Cardiac fibroblast (primary cell): ENCODE data around the gene CCDC171.

Source experiments
- DNase-seq, 2 donors: peaks; one replicate each; pipeline versions ENCODE4 v3.0.0 to v3.0.0-alpha.2; 2010; ENCODE audit warnings: low read depth in 2 of 2
- H3K4me3 ChIP-seq, 2 donors: replicated peaks in 1 of 2; 1 replicate in 1 of 2; 2 replicates in 1 of 2; pipeline ENCODE4 v1.5.1; 2011; ENCODE audit warnings: low read depth in 2 of 2, low read length in 2 of 2, mild to moderate bottlenecking in 2 of 2, moderate library complexity in 1 of 2
- CTCF ChIP-seq: IDR thresholded peaks from one replicate; pipeline ENCODE4 v1.5.1; 2011; ENCODE audit warnings: low read depth, mild to moderate bottlenecking, low read length, inconsistent platforms

CCDC171 gene

GRCh38 chr9:15718423-15718822 lies 165.6 kb downstream of the CCDC171 start:
- no peak for DNase-seq
- no peak for TF ChIP-seq CTCF
- no peak overlapping the region for H3K4me3 ChIP-seq

- H3K4me3 ChIP-seq, result no peak overlapping the region
Observed at GRCh38 chr9:15720861-15721260, 168.0 kb downstream of the CCDC171 start.

GRCh38 chr9:15722888-15723287 lies 170.0 kb downstream of the CCDC171 start:
- TF ChIP-seq CTCF, result no peak
- no peak for DNase-seq
- no peak overlapping the region for H3K4me3 ChIP-seq

More at GRCh38 chr9:15720861-15721260, 168.0 kb downstream of the CCDC171 start:
- TF ChIP-seq CTCF, result no peak
- DNase-seq, result no peak

GRCh38 chr9:15724016-15724415 lies 171.2 kb downstream of the CCDC171 start:
- H3K4me3 ChIP-seq, result no peak overlapping the region
- DNase-seq, result peak; percentile 49 to 65
- no peak for TF ChIP-seq CTCF

- no peak overlapping the region for H3K4me3 ChIP-seq
- TF ChIP-seq CTCF, result no peak
- DNase-seq, result no peak
Observed at GRCh38 chr9:15724612-15725011, 171.8 kb downstream of the CCDC171 start.

GRCh38 chr9:15725953-15726352 lies 173.1 kb downstream of the CCDC171 start:
- DNase-seq, result no peak
- TF ChIP-seq CTCF, result no peak
- no peak overlapping the region for H3K4me3 ChIP-seq

- DNase-seq, result no peak
- no peak for TF ChIP-seq CTCF
Observed at GRCh38 chr9:15729507-15729906, 176.7 kb downstream of the CCDC171 start.

More at GRCh38 chr9:15729507-15729906, 176.7 kb downstream of the CCDC171 start:
- H3K4me3 ChIP-seq, result no peak overlapping the region
